ENCODE measurements around the gene TXNDC16.

TXNDC16 gene

DNA sequence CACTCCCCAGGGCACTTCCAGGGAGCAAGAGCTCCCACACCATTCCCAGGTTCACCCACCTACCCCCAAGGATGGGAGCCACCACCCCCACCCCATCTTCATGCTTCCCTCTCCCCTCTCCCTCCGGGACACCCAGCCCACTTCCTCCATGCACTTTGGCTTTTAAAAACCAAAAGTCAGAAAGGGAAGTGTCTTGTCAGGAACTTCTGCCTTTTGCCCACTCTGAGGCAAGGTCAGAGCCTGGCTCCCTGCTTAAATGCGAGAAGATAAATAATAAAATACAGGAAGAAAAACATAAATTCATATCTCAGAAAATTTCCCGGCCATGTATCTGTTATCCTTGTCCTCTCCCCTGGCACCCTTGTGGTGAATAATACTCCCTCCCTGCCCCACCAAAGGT lies 156.6 kb downstream of the TXNDC16 start:
- no peak for DNase-seq (ENCODE audit: low read depth, low spot score)

DNA sequence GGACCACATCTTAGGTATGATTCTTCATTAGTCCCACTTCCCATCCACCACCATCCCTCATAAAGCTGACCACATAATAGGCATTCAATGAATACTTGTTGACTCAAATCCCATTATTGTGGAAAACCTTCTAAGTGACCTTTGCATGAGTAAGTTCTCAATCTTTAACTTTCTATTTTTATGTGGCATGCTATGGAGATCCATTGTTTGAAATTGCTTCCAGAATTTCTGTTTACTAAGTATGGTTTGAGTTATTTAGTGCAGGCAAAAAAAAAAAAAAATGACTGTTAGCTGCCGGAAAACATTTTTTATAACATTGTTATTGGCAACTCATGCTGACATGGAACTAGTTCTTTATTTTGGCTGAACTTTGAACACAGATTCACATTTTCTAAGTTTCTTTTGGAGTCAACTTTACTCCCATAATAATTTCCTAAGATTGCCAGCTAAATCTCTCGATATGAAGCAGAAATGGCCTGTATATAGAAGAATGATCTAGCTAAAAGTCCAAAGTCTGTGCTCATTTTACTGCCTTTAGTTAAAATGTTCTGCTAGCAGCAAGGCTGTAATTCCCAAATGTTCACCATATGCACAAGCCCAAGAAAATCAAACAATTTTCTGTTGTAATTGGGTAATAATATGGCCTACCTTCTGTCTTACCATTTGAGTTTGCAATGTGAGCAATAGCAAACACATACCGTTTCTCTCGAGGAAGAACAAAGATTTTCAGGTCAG lies 160.3 kb downstream of the TXNDC16 start:
- DNase-seq (ENCODE audit: low read depth, low spot score) = no peak
